Thoracic aorta (tissue), 2 donors: Measurements from ENCODE around the gene RAB13. TPM values are rescaled to one million over a fixed set of nuclear protein-coding genes. Genes with fewer than 3 reads are reported as not detected.

Experiments
- ATAC-seq: fragments of 150-250 bp; one replicate; pipeline ENCODE4 v1.8.0; 2017; ENCODE audit warnings: low read depth; ENCODE audit not compliant: insufficient number of reproducible peaks, low FRiP score
- DNase-seq: peaks from one replicate; pipeline ENCODE4 v3.0.0-alpha.2; 2020; ENCODE audit warnings: low spot score
- H3K27ac ChIP-seq, 2 donors: fragments of 200-600 bp; sonication (generic); 1 replicate in 1 of 2; 2 replicates in 1 of 2; pipeline ENCODE4 v1.5.1; 2016; ENCODE audit warnings: mild to moderate bottlenecking in 2 of 2, moderate library complexity in 2 of 2
- H3K27me3 ChIP-seq: fragments of 200-600 bp; sonication (generic); replicated peaks from 2 replicates; pipeline ENCODE4 v1.6.0; 2016; ENCODE audit warnings: mild to moderate bottlenecking; ENCODE audit not compliant: insufficient read depth
- H3K36me3 ChIP-seq: fragments of 200-600 bp; sonication (generic); one replicate; pipeline ENCODE4 v1.5.1; 2016
- H3K4me1 ChIP-seq, 2 donors: fragments of 200-600 bp; sonication (generic); 1 replicate in 1 of 2; 2 replicates in 1 of 2; pipeline versions ENCODE4 v1.5.1 to v1.6.0; 2016; ENCODE audit warnings: low read depth in 2 of 2, mild to moderate bottlenecking in 1 of 2; ENCODE audit not compliant: control insufficient read depth in 1 of 2
- H3K4me3 ChIP-seq: fragments of 200-600 bp; sonication (generic); 2 replicates; pipeline ENCODE4 v1.5.1; 2016; ENCODE audit warnings: mild to moderate bottlenecking
- H3K9me3 ChIP-seq: fragments of 200-600 bp; sonication (generic); 2 replicates; pipeline ENCODE4 v1.5.1; 2016
- total RNA-seq, 2 donors: library from RNA; depleted of rRNA; stranded (reverse); fragments of >200 nt; gene quantifications; one replicate each; pipeline versions ENCODE4 v1.1.0 to v1.2.3, GENCODE V29; 2016
- TF ChIP-seq, protein P1 (sequence below): fragments of 200-600 bp; sonication (generic); IDR thresholded peaks from one replicate; pipeline ENCODE4 v1.5.1; 2019; ENCODE audit warnings: antibody characterized with exemption

Gene RAB13
- total RNA-seq, 2 donors from 2014 or later: 36.0 to 48.3 TPM

DNA sequence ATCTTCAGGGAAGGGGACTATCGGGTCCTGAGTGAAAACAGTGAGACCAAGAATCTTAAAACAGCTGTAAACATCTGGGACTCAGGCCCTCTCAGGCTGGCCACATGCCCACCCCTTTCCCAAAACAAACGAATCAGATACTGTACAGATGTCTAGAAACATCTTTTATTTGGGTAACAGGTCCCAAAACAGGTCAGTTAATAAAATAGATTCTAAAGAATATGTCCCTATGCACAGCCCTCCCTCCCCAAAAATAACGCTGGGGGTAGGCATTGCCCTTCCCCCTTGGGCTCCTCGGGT, 27.2 kb downstream of the RAB13 start:
- TF ChIP-seq, protein P1, sequence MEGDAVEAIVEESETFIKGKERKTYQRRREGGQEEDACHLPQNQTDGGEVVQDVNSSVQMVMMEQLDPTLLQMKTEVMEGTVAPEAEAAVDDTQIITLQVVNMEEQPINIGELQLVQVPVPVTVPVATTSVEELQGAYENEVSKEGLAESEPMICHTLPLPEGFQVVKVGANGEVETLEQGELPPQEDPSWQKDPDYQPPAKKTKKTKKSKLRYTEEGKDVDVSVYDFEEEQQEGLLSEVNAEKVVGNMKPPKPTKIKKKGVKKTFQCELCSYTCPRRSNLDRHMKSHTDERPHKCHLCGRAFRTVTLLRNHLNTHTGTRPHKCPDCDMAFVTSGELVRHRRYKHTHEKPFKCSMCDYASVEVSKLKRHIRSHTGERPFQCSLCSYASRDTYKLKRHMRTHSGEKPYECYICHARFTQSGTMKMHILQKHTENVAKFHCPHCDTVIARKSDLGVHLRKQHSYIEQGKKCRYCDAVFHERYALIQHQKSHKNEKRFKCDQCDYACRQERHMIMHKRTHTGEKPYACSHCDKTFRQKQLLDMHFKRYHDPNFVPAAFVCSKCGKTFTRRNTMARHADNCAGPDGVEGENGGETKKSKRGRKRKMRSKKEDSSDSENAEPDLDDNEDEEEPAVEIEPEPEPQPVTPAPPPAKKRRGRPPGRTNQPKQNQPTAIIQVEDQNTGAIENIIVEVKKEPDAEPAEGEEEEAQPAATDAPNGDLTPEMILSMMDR: no peak
- H3K27ac ChIP-seq: peak overlapping the region; percentile 26 to 90
- no peak for DNase-seq

DNA sequence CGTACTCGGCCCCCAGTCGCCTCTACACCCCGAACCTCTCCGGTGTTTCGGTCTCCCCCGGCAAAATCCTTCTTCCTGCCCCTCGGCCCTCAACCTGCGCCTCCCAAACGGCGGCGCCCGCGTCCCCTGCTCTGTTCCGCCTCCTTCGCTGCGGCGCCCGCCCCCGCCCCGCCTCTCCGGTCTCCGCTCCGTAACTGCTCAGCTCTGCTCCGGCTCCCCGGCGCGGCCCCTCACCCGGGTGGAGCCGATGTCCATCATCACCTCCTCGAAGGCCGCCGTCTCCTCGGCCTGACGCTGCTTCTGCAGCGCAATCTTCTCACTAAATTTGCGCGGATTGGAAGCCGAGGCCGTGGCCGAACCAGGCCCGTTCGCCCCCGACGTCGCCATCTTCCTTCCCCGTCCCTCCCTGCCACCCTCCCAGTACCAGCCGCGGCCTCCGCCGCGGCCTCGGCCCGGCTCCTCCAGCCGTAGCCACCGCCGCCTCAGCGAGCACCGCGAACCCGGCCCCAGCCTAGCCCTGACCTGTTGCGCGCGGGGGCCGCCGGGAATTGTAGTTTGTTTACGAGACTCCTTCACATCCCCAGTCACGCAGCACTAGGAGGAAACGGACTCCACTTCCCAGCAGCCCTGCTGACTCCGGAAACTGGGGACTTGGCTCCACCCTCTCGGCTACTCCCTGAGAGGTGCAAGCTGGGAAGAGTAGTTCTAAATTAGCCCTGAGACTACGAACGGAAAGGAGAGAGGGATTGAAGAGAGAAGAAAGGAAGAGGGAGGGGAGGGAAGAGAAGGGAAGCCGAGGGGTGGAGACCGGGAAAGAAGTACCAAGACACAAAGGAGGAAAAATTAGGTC, 27.8 kb downstream of the RAB13 start, which contains the start of gene CRTC2:
CRTC2 (minus strand) TSS at position 502 of the 850 bp plus-strand sequence; CDS start at position 387, 115 bp downstream.
- no peaks in the 10 kb centered on the region for H3K9me3 ChIP-seq
- no peaks in the 10 kb centered on the region for H3K27me3 ChIP-seq
- peaks cover 35 to 57% of the 10 kb centered on the region in 2 donors for H3K4me1 ChIP-seq
- ATAC-seq (peak; percentile 75), DNase-seq (peak; percentile 99)
- H3K36me3 ChIP-seq: peaks cover 20% of the 10 kb centered on the region
- H3K4me3 ChIP-seq: peak within 1 kb of the TSS; percentile 98
- TF ChIP-seq, protein P1: no peak
- H3K27ac ChIP-seq: peak within 1 kb of the TSS; percentile 84 to 90

More for the DNA sequence above, 27.2 kb downstream of the RAB13 start:
- Histone ChIP-seq H3K27me3 (no peaks in the 10 kb centered on the region), H3K4me1 (peaks cover 36 to 58% of the 10 kb centered on the region in 2 donors), H3K36me3 (peaks cover 17% of the 10 kb centered on the region), H3K4me3 (peak overlapping the region; percentile 98), H3K9me3 (no peaks in the 10 kb centered on the region)
- ATAC-seq: no peak

DNA sequence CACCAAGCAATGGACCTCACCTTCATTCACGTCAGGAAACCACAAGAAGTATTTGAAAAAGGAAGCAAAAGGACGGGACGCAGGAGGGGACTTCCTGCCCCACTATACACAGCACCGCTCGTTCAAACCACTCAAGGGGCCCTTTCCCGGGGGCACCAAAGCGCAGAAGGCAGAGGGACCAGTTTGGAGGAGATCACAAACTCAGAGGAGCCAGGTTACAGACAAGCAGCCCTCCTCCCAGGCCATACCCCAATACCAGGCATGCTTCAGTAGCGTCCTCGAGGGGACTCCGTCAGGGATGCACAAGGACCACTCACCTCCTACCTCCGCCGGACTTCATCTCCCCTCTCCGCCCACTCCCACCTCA, 28.4 kb downstream of the RAB13 start:
- H3K4me1 ChIP-seq: peaks cover 35 to 54% of the 10 kb centered on the region in 2 donors
- no peak for ATAC-seq
- no peaks in the 10 kb centered on the region for H3K9me3 ChIP-seq
- H3K4me3 ChIP-seq: peak overlapping the region; percentile 98
- TF ChIP-seq, protein P1: no peak
- peaks cover 24% of the 10 kb centered on the region for H3K36me3 ChIP-seq
- H3K27me3 ChIP-seq: no peaks in the 10 kb centered on the region
- H3K27ac ChIP-seq: peak overlapping the region; percentile 84 to 90
- no peak for DNase-seq

DNA sequence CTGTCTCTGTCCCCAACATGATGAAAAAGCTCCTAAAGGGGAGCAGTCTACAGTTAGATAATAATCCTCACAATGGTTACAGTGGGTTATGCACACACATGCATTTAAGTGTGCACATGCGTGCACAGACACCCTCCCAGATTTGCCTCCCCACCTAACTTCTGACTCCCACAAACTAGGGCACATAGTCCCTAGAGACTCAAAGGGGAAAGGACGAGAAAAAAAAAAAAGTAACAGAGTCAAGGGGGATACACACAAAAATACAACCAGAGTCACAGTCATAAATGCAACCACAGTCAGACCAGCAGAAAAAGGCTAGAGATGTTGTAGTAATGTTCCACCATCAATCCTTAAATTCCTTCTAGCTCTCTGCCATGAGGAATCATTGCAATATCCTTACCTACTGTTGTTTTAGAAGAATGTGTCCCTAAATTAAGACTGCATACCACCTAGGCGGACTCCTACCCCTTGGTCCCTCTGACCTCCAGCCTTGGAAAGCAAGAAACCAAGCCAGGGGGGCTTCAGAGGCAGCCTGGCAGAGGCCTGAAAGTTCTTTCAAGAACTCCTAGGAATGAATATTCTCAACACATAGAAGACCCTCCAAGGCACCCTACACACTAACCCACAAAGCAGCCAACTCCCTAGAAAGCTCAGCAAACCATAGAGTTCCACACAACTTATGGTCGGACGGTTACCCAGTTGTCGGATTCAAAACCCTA, 29.0 kb downstream of the RAB13 start:
- Histone ChIP-seq H3K27me3 (no peaks in the 10 kb centered on the region), H3K9me3 (no peaks in the 10 kb centered on the region), H3K36me3 (peaks cover 29% of the 10 kb centered on the region), H3K4me3 (peak overlapping the region; percentile 98), H3K27ac (peak overlapping the region; percentile 84 to 90), H3K4me1 (peaks cover 31 to 49% of the 10 kb centered on the region in 2 donors)
- TF ChIP-seq, protein P1: no peak
- DNase-seq (no peak), ATAC-seq (no peak)

DNA sequence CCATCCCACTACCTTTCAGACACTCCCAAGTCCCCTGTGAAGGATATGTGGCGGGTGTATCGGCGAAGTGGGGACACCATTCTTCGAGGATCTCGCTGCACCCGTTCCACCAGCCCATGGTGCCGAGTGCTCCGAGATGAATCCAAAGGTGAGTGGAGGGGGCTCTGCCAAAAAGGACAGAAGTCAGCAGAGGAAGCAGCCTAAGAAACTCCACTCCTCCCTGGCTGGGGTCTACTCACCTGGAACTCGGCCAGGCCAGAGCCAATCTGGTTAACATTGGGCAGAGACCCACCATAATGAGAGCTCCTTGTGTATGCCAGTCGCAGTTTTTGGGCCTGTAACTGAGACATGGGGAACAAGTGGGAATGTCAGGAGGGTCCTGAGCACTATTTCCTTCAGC, 31.3 kb downstream of the RAB13 start:
- TF ChIP-seq, protein P1: no peak

More for the DNA sequence above, 31.3 kb downstream of the RAB13 start:
- ATAC-seq: no peak
- H3K4me1 ChIP-seq: peaks cover 25 to 32% of the 10 kb centered on the region in 2 donors
- H3K9me3 ChIP-seq: no peaks in the 10 kb centered on the region
- no peak overlapping the region for H3K27ac ChIP-seq
- no peak for DNase-seq
- peaks cover 46% of the 10 kb centered on the region for H3K36me3 ChIP-seq
- H3K27me3 ChIP-seq: no peaks in the 10 kb centered on the region
- H3K4me3 ChIP-seq: no peak overlapping the region
